Gastroesophageal sphincter (tissue), 3 donors: ENCODE results near the gene OR10D3.

Source experiments
- POLR2AphosphoS5 ChIP-seq: sonication (generic); formaldehyde crosslinking; IDR thresholded peaks from one replicate; pipeline ENCODE4 v1.6.1; 2017; ENCODE audit warnings: antibody characterized with exemption
- TF ChIP-seq, protein P1 (sequence below), 4 experiments: fragments of 200-600 bp in 2 of 4; fragments of 450-650 bp in 2 of 4; sonication (generic) in 1 of 4; IDR thresholded peaks; one replicate each; pipeline ENCODE4 v1.5.1; 2017 to 2019; ENCODE audit warnings: antibody characterized with exemption in 4 of 4, mild to moderate bottlenecking in 2 of 4, moderate library complexity in 2 of 4

DNA sequence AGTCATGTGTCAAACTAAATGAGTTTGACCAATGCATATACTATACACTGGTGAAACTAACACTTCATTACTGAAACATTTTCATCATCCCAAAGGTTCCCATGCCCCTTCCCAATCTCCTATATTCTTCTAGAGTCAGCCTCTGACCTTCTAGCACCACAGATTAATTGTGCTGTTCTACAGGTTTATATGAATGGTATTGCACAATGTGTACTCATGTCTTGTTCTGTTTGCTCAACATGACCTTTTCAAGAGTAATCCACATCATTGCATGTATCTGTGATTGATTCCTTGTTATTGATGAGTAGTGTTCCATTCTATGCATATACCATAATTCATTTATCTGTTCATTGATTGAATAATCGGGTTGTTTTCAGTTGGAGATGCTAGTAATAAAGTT is 50.2 kb downstream of the OR10D3 start:
- no peak for TF ChIP-seq POLR2AphosphoS5
- TF ChIP-seq, protein P1, sequence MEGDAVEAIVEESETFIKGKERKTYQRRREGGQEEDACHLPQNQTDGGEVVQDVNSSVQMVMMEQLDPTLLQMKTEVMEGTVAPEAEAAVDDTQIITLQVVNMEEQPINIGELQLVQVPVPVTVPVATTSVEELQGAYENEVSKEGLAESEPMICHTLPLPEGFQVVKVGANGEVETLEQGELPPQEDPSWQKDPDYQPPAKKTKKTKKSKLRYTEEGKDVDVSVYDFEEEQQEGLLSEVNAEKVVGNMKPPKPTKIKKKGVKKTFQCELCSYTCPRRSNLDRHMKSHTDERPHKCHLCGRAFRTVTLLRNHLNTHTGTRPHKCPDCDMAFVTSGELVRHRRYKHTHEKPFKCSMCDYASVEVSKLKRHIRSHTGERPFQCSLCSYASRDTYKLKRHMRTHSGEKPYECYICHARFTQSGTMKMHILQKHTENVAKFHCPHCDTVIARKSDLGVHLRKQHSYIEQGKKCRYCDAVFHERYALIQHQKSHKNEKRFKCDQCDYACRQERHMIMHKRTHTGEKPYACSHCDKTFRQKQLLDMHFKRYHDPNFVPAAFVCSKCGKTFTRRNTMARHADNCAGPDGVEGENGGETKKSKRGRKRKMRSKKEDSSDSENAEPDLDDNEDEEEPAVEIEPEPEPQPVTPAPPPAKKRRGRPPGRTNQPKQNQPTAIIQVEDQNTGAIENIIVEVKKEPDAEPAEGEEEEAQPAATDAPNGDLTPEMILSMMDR (IDR thresholded peaks at IDR 0.05), result no peak
